GM21367 (cell line): Measurements from ENCODE around the gene BCAR3.
A peak's percentile ranks its signal among the peaks of the same experiment; 100 is the strongest.
"Not testable (repeated sequence)": the region's sequence is repeated elsewhere in the genome, so short reads cannot be mapped to it uniquely, and the experiment has no call there.

ENCODE experiments used
- ATAC-seq: cut with Tn5 transposase; IDR thresholded peaks from one replicate; pipeline ENCODE4 v1.9.1; 2021; ENCODE audit not compliant: unreplicated experiment

BCAR3 gene

DNA sequence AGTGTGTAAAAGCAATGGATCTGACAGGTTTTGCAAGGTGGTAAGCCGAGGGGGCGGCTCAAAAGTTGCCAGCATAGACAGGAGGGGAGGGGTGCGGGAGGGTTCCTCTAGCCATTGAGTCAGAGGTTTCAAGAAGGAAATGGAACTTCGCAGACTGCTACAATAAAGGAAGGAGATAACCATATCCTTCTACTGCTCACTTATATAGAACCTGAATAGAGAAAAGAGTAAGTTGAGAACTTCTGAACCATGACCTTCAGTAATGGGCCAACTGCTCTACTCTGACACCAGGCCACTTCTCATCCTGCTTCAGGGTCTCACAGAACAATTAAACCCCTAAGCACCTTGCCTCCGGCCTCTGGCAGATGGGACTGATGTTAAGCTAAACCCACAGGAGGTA, 26.3 kb upstream of the BCAR3 start:
- ATAC-seq: peak; percentile 75

GRCh38 chr1:93705892-93706500, 24.4 kb upstream of the BCAR3 start:
- ATAC-seq: no peak

GRCh38 chr1:93704052-93704451, 22.4 kb upstream of the BCAR3 start:
- ATAC-seq: peak; percentile 36

DNA sequence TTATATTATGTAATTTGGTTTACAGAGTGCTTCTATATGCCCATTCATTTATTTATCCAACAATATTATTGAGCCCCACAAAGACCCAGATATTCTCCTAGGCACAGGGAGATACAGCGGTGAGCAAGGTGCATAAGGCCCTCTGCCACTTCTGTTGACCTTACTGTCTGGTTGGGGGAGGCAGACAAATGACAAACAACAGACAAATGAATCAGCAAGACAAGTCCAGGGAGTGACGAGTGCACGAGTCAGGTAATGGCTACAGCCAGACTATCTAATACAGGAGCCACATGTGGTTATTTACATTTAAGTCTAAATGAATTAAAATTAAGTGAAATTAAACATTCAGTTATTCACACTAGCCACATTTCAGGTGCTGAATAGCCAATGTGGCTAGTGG, 22.0 kb upstream of the BCAR3 start:
- ATAC-seq: peak; percentile 0

- ATAC-seq: no peak
Measured at GRCh38 chr1:93702828-93703183, 21.2 kb upstream of the BCAR3 start.

DNA sequence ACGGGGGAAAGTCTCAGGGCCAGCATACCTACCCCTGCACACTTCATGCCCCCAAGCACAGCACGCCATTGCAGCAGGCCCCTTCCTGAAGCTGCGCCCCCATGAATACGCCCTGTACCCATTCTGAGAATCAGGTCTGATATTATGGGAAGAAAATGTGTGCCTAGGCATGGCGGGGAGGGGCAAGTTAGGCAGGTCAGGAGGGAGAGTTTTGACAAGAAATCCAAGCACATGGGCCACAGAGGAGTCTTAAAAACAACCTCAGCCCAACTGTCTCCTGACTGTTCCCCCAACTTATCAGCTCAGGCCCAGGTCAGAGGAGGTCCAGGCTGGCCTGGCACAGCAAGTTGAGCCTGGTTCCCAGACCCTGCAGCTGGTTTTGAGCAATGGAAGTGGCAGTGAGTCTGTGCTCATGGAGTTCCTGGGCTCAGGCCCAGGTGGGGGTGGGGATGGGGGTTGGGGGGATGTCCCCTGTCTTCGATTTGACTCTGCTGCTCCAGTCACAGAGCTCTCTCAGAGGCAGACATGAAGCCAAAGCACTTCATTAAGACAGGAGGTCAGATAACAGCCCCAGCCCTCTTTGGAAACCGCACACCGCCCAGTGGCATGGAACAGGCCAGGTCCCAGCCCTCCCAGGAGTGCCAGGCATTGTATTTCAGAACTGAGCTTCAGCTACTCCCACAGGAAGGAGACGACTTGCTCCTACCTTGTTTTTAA, 20.6 kb upstream of the BCAR3 start:
- no peak for ATAC-seq

DNA sequence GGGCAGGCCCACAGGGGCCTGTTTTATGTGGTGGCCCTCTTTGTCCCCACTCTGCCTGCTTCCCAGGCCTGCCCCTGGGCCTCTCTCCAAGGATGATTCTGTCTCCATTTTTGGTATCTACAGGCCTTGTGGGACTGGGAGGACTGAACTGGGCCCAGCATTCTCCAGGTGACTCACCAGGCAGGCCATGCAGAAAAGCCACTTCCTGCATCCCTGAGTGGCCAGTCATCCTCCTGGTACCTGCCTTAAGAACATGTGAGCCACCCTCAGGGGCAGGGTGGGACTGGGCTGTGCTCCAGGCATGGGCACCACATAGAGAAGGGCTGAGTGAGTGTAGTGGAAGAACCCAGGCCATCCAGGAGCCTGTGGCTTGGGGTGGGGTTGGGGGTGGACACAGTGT, 20.0 kb upstream of the BCAR3 start:
- ATAC-seq: no peak

GRCh38 chr1:93700532-93701469, 19.2 kb upstream of the BCAR3 start:
- no peak for ATAC-seq

- ATAC-seq: no peak
Measured at GRCh38 chr1:93699503-93700168, 18.0 kb upstream of the BCAR3 start.

- ATAC-seq: no peak
Measured at GRCh38 chr1:93699049-93699384, 17.4 kb upstream of the BCAR3 start.

DNA sequence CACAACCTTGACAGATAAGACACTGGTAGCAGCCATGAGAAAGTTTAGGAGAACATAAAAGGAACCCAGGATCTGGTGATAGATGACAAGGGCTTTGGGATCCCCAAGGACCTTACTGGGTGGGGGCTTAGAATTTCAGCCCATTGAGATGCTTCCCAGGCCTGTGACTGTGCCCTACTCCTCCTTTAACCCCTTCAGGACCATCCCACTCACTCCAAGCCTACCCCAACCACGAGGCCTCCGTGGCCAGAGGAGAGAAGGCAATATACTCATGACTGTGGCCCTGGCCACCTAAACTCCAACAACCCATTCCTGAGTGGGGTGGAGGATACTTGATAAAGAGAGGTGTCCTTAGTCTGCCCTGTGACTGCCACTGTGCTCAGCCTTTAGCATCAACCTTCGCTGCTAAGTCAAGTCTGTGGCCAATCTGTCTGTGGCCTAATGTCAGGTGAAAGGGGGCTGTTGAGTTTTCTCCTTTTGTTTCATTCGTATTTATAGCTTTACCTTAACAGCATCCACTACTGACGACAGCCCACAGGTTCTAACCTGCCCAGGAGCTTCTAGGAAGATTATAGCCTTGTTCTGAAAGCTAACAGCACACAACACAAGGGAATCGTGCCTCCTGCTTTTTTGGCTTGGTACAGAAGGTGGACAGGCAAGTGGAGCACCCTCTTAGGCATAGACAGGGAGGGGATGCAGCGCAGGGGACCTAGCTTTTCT, 16.9 kb upstream of the BCAR3 start:
- ATAC-seq: no peak

DNA sequence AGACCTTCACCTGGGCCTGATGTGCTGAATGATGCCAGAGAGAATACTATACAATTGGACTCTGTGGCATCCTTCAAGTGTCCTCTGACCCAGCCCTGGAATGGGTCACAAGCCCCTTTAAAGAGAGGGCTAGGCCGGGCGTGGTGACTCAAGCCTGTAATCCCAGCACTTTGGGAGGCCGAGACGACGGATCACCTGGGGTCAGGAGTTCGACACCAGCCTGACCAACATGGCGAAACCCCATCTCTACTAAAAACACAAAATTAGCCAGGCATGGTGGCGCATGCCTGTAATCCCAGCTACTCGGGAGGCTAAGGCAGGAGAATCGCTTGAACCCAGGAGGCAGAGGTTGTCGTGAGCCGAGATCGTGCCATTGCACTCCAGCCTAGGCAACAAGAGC, 15.9 kb upstream of the BCAR3 start:
- not testable (repeated sequence) for ATAC-seq

DNA sequence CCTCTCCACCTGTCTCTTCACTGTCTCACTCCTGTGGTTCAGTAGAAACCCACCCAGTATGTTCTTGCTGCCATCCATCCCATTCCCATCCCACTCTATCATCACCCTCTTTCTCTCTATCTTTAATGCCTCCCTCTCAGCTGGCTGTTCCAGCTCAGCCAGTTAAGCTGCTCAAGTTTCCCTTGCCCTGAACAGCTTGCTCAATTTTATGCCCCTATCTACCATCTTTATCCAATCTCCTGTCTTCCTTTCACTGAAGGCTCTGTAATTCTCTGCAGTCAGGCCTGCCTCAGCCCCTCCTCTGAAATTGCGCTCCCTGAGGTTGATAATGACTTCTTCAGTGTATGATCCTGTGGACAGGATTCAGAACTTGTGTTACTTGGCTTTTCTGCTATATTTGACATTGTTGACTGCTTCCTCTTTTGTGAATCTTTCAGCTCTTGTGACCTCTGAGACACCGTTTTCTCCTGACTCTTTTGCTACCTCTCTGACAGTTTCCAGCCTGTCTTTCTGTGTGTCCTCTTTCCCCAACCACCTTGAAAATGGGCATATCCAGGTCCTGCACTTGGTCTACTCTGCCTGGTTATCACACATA, 13.9 kb upstream of the BCAR3 start:
- ATAC-seq: peak; percentile 40

DNA sequence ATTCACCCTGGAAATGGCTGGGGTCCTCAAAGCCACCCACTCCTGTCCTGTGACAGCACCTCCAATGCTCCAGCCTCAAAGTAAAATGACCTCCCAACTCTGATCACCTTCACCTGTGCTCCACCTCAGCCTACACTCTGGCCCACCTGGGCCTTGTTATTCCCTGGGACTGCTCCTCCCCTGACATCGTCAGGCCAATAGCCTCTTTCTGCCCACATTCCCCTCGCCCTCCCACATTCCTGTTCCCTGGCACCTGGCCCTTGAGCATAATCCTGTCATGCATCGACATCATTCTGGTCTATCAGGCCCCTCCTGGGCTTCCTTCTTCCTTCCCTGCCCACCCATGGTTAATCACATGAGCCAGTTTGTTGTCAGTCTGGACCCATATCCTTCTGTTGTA, 13.2 kb upstream of the BCAR3 start:
- ATAC-seq: no peak

DNA sequence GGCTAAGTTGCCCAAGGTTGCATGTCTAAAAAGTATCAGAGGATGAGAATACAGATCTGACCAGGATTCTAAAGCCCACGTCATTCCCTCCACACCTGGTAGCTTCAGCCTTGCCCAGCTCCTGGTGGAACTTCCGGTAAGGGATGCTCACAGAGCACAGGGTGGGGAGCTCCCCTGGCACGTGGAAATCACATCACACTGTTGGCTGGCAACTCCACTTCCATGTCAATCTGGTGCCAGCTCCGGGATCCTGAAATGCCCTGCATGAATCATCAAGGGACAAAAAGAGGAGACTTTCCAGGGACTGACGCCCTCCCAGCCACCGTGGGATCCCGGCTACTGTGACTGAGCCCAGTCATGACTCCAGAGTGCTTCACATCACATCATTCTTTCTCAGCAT, 12.4 kb upstream of the BCAR3 start:
- ATAC-seq: no peak

DNA sequence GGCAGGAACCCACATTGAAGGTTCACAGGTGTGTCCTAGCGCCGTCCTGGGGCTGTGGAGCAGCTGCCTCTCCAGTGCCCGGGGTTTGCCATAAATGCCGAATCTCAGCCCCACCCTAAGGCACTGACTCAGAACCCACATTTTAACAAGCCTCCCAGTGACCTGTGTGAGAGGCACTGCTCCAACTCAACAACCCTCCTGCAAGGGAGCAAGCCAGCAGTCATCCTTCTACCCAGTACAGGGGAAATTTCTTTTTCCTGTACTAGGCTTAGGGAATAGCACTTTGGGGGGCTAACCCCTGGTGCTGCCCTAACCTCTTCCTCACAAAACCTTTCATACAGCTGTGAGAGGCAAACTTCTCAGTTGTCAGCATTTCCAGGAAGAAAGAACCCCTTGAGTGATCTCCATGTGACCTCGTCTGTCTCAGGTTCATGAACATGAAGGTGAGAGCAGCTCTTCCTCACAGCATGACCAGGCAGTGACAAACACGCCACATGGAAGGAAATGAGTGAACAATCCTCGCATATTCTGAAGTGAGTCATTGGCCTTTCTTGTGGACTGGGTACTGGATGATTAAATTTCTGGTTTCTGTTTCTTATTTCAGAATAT, 11.4 kb upstream of the BCAR3 start:
- peak; percentile 43 for ATAC-seq

GRCh38 chr1:93692451-93692861, 10.8 kb upstream of the BCAR3 start:
- ATAC-seq: no peak

GRCh38 chr1:93692026-93692425, 10.4 kb upstream of the BCAR3 start:
- ATAC-seq: no peak

GRCh38 chr1:93690921-93691789, 9.5 kb upstream of the BCAR3 start:
- no peak for ATAC-seq
